Spleen (tissue), 13 donors: ENCODE results near the gene SEMA3A. TPM values are rescaled to one million over a fixed set of nuclear protein-coding genes. Genes with fewer than 3 reads are reported as not detected.
"Not testable (repeated sequence)": the region's sequence is repeated elsewhere in the genome, so short reads cannot be mapped to it uniquely, and the experiment has no call there.

ENCODE experiments used
- DNase-seq: peaks from one replicate; pipeline ENCODE4 v3.0.0-alpha.2; 2020
- H3K27ac ChIP-seq, 8 donors: fragments of 200-600 bp; sonication (generic) in 7 of 8; 1 replicate in 4 of 8; 2 replicates in 4 of 8; pipeline versions ENCODE4 v1.5.0 to v1.8.0; 2016 to 2021; ENCODE audit warnings: inconsistent platforms in 4 of 8, mild to moderate bottlenecking in 4 of 8, moderate library complexity in 1 of 8
- H3K27me3 ChIP-seq, 7 donors: fragments of 200-600 bp; sonication (generic) in 6 of 7; replicated peaks in 1 of 7; 1 replicate in 4 of 7; 2 replicates in 3 of 7; pipeline versions ENCODE4 v1.5.0 to v1.8.0; 2016 to 2021; ENCODE audit warnings: inconsistent platforms in 3 of 7, mild to moderate bottlenecking in 1 of 7
- H3K36me3 ChIP-seq, 6 donors: fragments of 200-600 bp; sonication (generic) in 5 of 6; 1 replicate in 4 of 6; 2 replicates in 2 of 6; pipeline versions ENCODE4 v1.5.0 to v1.8.0; 2016 to 2021; ENCODE audit warnings: inconsistent platforms in 2 of 6
- H3K4me1 ChIP-seq, 6 donors: fragments of 200-600 bp; sonication (generic) in 5 of 6; 1 replicate in 3 of 6; 2 replicates in 3 of 6; pipeline versions ENCODE4 v1.5.0 to v1.8.0; 2016 to 2021; ENCODE audit warnings: inconsistent platforms in 3 of 6
- H3K4me3 ChIP-seq, 8 donors: fragments of 200-600 bp; sonication (generic) in 7 of 8; 1 replicate in 4 of 8; 2 replicates in 4 of 8; pipeline versions ENCODE4 v1.5.0 to v1.8.0; 2016 to 2021; ENCODE audit warnings: inconsistent platforms in 4 of 8, mild to moderate bottlenecking in 4 of 8, moderate library complexity in 2 of 8
- H3K9me3 ChIP-seq, 8 donors: fragments of 200-600 bp; sonication (generic) in 7 of 8; 1 replicate in 4 of 8; 2 replicates in 4 of 8; pipeline versions ENCODE4 v1.5.0 to v1.8.0; 2016 to 2021; ENCODE audit warnings: inconsistent platforms in 4 of 8
- POLR2A ChIP-seq, 3 donors: fragments of 450-650 bp; IDR thresholded peaks; one replicate each; pipeline ENCODE4 v1.5.1; 2017; ENCODE audit warnings: antibody characterized with exemption in 3 of 3, mild to moderate bottlenecking in 1 of 3
- POLR2AphosphoS5 ChIP-seq, 3 donors: sonication (generic); formaldehyde crosslinking; IDR thresholded peaks; one replicate each; pipeline ENCODE4 v1.5.1; 2017; ENCODE audit warnings: antibody characterized with exemption in 3 of 3
- WGBS, 5 donors: extraction: QIAGEN DNeasy Blood & Tissue Kit in 3 of 5; methylation state at CpG; one replicate each; pipeline versions ENCODE4 v1.1.5 to v1.1.7; 2013 to 2018; 5-methylcytosine and 5-hydroxymethylcytosine counted together
- intact Hi-C: fragments of 100-400 bp; cut with DNase I; formaldehyde crosslinking; loops from one replicate; pipeline ENCODE4 v1.15.0; 2023; ENCODE audit warnings: low total_unique reads
- long read RNA-seq, 2 donors: transcript quantifications; one replicate each; lab custom pipeline, GENCODE V29; 2026
- polyA plus RNA-seq, 3 donors: library from polyadenylated mRNA; stranded (reverse); fragments of 200-250 nt; gene quantifications; one replicate each; pipeline ENCODE4 v1.2.1, GENCODE V29; 2013
- total RNA-seq, 7 donors: library from RNA; depleted of rRNA in 3 of 7; stranded (reverse); fragments of >200 nt in 3 of 7; fragmentation: NEBNext Ultra II Directional in 4 of 7; extraction: Animal tissue kit (Norgen Biotek cat#: 25700) in 4 of 7; gene quantifications; one replicate each; pipeline versions ENCODE4 v1.1.0 to v1.2.1, GENCODE V29; 2016 to 2021
- TF ChIP-seq, protein P1 (sequence below), 11 experiments: fragments of 200-600 bp in 7 of 11; fragments of 450-650 bp in 4 of 11; sonication (generic) in 4 of 11; IDR thresholded peaks in 8 of 11; conservative IDR thresholded peaks in 3 of 11; 1 replicate in 7 of 11; 2 replicates in 4 of 11; pipeline versions ENCODE4 v1.4.0 to v1.8.0; 2016 to 2021; ENCODE audit warnings: antibody characterized with exemption in 11 of 11, inconsistent platforms in 4 of 11, mild to moderate bottlenecking in 1 of 11
- donor health status: healthy with polysubstance abuse.
- donor health status: DM: no; HTN: no; CAD: no; lungs with moderate emphysema.
- donor health status: DM: no; HTN: no; CAD: no.
- donor health status: Bipolar disorder and iron deficiency.
- donor health status: healthy.
- donor health status: DM: no; HTN: no; CAD: no.
- donor health status: DM: yes; HTN: yes; CAD: no.

SEMA3A gene
- 10 to 100 TPM; 12.6 to 48.5 (median 37.0) TPM for total RNA-seq
- polyA plus RNA-seq = 1 to 10 TPM; 1.1 to 1.2 (median 1.2) TPM
- long read RNA-seq, donor 1, full-length matches to known transcripts = 1 of 1 reads
- long read RNA-seq, donor 1, partial matches to known transcripts = 0 of 1 reads
- long read RNA-seq, donor 1, other reads (novel, unspliced or antisense) = 0 of 1 reads
- long read RNA-seq, donor 2 = 0 reads

DNA sequence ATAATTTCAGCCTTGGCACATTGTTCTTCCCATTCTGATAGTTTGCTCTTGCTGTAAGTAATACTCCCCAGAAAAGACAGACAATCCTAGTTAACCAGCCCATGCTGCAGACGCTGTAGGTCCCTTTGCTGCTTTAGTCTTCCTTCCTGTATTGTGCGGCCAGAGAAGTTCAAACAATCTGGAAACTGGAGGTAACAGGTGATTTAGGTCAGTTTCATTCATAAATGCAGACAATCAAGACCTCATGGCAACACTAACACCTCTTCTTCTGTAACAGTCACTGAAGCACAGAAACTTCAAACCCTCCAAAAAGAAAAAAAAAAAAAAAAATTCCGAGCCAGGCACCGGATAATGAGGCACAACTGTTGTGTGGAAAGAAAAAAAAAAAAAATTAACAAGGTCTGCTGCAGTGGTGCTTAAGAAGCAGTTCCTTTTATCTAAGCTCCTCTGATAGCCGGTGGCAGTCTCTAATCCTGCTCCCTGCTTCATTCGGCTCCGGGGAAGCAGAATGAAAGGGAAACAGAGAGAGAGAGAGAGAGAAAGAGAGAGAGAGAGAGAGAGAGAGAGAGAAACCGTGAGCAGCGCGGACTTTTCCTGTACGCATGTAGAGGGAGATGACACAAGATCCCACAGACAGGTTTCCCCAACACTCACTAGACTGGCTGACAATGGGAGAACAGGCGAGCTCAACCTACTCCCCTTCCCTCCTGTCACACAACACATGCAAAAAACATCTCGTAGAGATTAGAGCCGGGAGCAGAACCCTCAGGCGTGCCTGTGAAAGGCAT is at the start of gene SEMA3A:
Gene SEMA3A (minus strand): TSS at position 306 of the 788 bp plus-strand sequence. CDS start 203 bp downstream, at position 103.
- no peaks in the 10 kb centered on the region for H3K27me3 ChIP-seq
- intact Hi-C loops = no loop called here
- H3K36me3 ChIP-seq = no peaks in the 10 kb centered on the region
- peak within 1 kb of the TSS; percentile 26 to 67 (median 38) for H3K4me3 ChIP-seq
- H3K27ac ChIP-seq = peak within 1 kb of the TSS in 7 of 8 donors; percentile 43 to 74 (median 68)
- 0 to 3% (median 1%) methylated on average over 15 of the region's 15 CpGs for WGBS, 5 donors
- peaks cover 0 to 13% (median 3%) of the 10 kb centered on the region in 6 donors for H3K4me1 ChIP-seq
- no peak for DNase-seq
- peak in 1 of 3 donors; percentile 63 for TF ChIP-seq POLR2AphosphoS5 (IDR thresholded peaks at IDR 0.05)
- TF ChIP-seq, protein P1, sequence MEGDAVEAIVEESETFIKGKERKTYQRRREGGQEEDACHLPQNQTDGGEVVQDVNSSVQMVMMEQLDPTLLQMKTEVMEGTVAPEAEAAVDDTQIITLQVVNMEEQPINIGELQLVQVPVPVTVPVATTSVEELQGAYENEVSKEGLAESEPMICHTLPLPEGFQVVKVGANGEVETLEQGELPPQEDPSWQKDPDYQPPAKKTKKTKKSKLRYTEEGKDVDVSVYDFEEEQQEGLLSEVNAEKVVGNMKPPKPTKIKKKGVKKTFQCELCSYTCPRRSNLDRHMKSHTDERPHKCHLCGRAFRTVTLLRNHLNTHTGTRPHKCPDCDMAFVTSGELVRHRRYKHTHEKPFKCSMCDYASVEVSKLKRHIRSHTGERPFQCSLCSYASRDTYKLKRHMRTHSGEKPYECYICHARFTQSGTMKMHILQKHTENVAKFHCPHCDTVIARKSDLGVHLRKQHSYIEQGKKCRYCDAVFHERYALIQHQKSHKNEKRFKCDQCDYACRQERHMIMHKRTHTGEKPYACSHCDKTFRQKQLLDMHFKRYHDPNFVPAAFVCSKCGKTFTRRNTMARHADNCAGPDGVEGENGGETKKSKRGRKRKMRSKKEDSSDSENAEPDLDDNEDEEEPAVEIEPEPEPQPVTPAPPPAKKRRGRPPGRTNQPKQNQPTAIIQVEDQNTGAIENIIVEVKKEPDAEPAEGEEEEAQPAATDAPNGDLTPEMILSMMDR (IDR thresholded peaks at IDR 0.05 in 8 of 11, conservative IDR thresholded peaks at IDR 0.05 in 3 of 11) = peak in 2 of 11 experiments; percentile 13 to 32
- peak in 1 of 3 donors; percentile 20 for TF ChIP-seq POLR2A (IDR thresholded peaks at IDR 0.05)
- H3K9me3 ChIP-seq = no peaks in the 10 kb centered on the region

DNA sequence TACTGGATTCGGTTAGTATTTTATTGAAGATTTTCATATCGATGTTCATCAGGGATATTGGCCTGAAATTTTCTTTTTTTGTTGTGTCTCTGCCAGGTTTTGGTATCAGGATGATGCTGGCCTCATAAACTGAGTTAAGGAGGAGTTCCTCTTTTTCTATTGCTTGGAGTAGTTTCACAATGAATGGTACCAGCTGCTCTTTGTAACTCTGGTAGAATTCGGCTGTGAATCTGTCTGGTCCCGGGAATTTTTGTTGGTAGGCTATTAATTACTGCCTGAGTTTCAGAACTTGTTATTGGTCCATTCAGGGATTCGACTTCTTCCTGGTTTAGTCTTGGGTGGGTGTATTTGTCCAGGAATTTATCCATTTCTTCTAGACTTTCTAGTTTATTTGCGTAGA is 48.4 kb upstream of the SEMA3A start:
- H3K4me3 ChIP-seq, intact Hi-C loops, H3K4me1 ChIP-seq, DNase-seq, H3K36me3 ChIP-seq, H3K27me3 ChIP-seq, H3K27ac ChIP-seq: not testable (repeated sequence)
- peaks cover 0 to 53% (median 43%) of the 10 kb centered on the region in 8 donors for H3K9me3 ChIP-seq
- WGBS, 5 donors = 76 to 92% (median 83%) methylated on average over 6 of the region's 6 CpGs

DNA sequence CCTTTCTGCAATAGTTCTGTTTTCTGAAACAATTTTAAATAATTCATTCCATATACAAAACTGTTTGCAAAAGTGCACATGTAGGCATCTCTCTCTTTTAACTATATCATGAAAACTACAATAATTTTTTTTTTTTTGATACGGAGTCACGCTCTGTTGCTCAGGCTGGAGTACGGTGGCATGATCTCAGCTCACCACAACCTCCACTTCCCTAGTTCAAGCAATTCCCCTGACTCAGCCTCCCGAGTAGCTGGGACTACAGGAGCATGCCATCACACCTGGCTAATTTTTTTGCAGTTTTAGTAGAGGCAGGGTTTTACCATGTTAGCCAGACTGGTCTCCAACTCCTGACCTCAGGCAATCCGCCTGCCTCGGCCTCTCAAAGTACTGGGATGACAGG is 44.0 kb upstream of the SEMA3A start:
- Histone ChIP-seq H3K36me3 (no peaks in the 10 kb centered on the region), H3K4me1 (no peaks in the 10 kb centered on the region), H3K27me3 (no peaks in the 10 kb centered on the region), H3K9me3 (peaks cover 0 to 32% (median 21%) of the 10 kb centered on the region in 8 donors), H3K4me3 (no peak overlapping the region), H3K27ac (no peak overlapping the region)
- WGBS, 5 donors = 70 to 86% (median 78%) methylated on average over 6 of the region's 6 CpGs
- DNase-seq = no peak
- TF ChIP-seq POLR2AphosphoS5 (IDR thresholded peaks at IDR 0.05) = no peak
- TF ChIP-seq, protein P1 (IDR thresholded peaks at IDR 0.05 in 8 of 11, conservative IDR thresholded peaks at IDR 0.05 in 3 of 11) = no peak
- TF ChIP-seq POLR2A (IDR thresholded peaks at IDR 0.05) = no peak
- intact Hi-C loops = no loop called here

DNA sequence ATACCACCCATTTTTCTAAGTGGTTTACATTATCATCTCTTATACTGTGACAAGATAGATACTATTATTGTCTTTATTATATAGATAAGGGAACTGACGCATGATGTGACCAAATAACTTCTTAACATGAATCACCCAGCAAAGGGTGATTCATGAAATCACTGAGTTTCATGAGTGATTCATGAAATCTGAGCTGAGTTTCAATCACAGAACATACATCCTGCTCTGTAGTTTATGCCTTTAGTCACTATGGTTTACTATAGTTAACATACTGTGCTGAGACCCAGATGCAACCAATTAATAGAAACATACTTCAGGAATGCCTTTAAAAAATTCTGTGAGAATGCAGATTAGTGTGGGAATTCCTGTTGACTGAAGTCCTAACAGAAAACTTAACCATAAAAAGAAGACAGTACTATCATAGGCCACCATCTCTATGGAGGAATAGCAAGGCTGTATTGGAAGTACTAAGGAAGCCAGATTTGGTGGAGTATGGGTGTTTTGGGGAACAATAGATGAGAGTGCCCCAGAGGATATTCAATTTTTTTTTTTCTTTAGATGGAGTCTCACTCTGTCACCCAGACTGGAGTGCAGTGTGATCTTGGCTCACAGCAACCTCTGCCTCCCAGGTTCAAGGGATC is 43.1 kb upstream of the SEMA3A start:
- no peaks in the 10 kb centered on the region for H3K27me3 ChIP-seq
- no peak for DNase-seq
- WGBS, 5 donors = 74 to 91% (median 81%) methylated on average over 1 of the region's 1 CpG
- peaks cover 0 to 23% (median 15%) of the 10 kb centered on the region in 8 donors for H3K9me3 ChIP-seq
- intact Hi-C loops = no loop called here
- no peak for TF ChIP-seq POLR2AphosphoS5 (IDR thresholded peaks at IDR 0.05)
- TF ChIP-seq, protein P1 (IDR thresholded peaks at IDR 0.05 in 8 of 11, conservative IDR thresholded peaks at IDR 0.05 in 3 of 11) = no peak
- no peak for TF ChIP-seq POLR2A (IDR thresholded peaks at IDR 0.05)
- H3K27ac ChIP-seq = no peak overlapping the region
- H3K4me1 ChIP-seq = no peaks in the 10 kb centered on the region
- H3K4me3 ChIP-seq = no peak overlapping the region
- no peaks in the 10 kb centered on the region for H3K36me3 ChIP-seq
